ENCODE measurements around the gene RPLP2.

- TF ChIP-seq CTCF (conservative IDR thresholded peaks at IDR 0.05) (no peak), ZFX (IDR thresholded peaks at IDR 0.05) (no peak)
Measured at GRCh38 chr11:776263-776560, 33.6 kb upstream of the RPLP2 start.

Measured in C4-2B (cell line).